ENCODE results near the gene FAIM2.

The FAIM2 gene

GRCh38 chr12:49901026-49901425 is 2.7 kb downstream of the FAIM2 start:
- H3K9me3 ChIP-seq (ENCODE audit: insufficient read depth, low read length) = no peaks in the 10 kb centered on the region
- H3K4me3 ChIP-seq (ENCODE audit: low read length) = no peak overlapping the region
- peaks cover 26% of the 10 kb centered on the region for H3K4me1 ChIP-seq (ENCODE audit: low read length)
- H3K27ac ChIP-seq (ENCODE audit: low read length) = no peak overlapping the region
- no peak overlapping the region; the same call in 1 of the 2 replicates for H2AFZ ChIP-seq (ENCODE audit: low read depth, low read length)
- H3K27me3 ChIP-seq (ENCODE audit: low read depth, low read length) = no peaks in the 10 kb centered on the region
- no peaks in the 10 kb centered on the region for H3K79me2 ChIP-seq (ENCODE audit: low read length)
- TF ChIP-seq, protein P1, sequence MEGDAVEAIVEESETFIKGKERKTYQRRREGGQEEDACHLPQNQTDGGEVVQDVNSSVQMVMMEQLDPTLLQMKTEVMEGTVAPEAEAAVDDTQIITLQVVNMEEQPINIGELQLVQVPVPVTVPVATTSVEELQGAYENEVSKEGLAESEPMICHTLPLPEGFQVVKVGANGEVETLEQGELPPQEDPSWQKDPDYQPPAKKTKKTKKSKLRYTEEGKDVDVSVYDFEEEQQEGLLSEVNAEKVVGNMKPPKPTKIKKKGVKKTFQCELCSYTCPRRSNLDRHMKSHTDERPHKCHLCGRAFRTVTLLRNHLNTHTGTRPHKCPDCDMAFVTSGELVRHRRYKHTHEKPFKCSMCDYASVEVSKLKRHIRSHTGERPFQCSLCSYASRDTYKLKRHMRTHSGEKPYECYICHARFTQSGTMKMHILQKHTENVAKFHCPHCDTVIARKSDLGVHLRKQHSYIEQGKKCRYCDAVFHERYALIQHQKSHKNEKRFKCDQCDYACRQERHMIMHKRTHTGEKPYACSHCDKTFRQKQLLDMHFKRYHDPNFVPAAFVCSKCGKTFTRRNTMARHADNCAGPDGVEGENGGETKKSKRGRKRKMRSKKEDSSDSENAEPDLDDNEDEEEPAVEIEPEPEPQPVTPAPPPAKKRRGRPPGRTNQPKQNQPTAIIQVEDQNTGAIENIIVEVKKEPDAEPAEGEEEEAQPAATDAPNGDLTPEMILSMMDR (IDR thresholded peaks at IDR 0.05; ENCODE audit: low read depth, low read length) = no peak
- TF ChIP-seq EZH2phosphoT487 (IDR thresholded peaks at IDR 0.05; ENCODE audit: low read depth) = no peak
- H4K20me1 ChIP-seq (ENCODE audit: insufficient read depth, low read length) = no peaks in the 10 kb centered on the region
- H3K4me2 ChIP-seq (ENCODE audit: low read length) = no peak overlapping the region
- no peaks in the 10 kb centered on the region for H3K36me3 ChIP-seq (replicated peaks; ENCODE audit: low read depth, low read length)
- H3K9ac ChIP-seq (ENCODE audit: low read length) = no peak overlapping the region

DNA sequence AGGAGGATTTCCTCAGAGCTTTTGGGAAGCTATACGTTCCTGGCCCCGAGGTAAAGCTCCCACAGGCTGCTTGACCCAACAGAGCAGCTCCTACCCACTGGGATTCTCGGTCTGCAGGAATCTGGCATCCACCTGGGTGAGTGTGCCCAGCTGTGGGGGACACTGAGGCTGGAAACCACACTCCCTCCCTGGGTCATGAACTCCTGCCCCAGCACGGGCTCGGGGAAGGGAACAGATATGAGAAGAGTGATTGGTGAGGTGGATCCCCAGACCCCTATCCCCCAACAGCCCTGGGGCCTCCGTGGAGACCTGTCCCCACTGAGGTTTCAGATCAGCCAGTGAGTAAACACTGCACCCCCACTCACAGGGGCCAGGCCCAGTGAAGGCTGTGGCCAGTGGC is 3.3 kb downstream of the FAIM2 start:
- Histone ChIP-seq H3K9ac (ENCODE audit: low read length) (no peak overlapping the region), H3K27me3 (ENCODE audit: low read depth, low read length) (no peaks in the 10 kb centered on the region), H3K4me2 (ENCODE audit: low read length) (no peak overlapping the region), H3K36me3 (replicated peaks; ENCODE audit: low read depth, low read length) (no peaks in the 10 kb centered on the region), H3K4me1 (ENCODE audit: low read length) (peaks cover 31% of the 10 kb centered on the region), H3K79me2 (ENCODE audit: low read length) (no peaks in the 10 kb centered on the region), H2AFZ (ENCODE audit: low read depth, low read length) (no peak overlapping the region), H4K20me1 (ENCODE audit: insufficient read depth, low read length) (no peaks in the 10 kb centered on the region), H3K4me3 (ENCODE audit: low read length) (no peak overlapping the region), H3K27ac (ENCODE audit: low read length) (no peak overlapping the region), H3K9me3 (ENCODE audit: insufficient read depth, low read length) (no peaks in the 10 kb centered on the region)
- no peak for TF ChIP-seq EZH2phosphoT487 (IDR thresholded peaks at IDR 0.05; ENCODE audit: low read depth)
- TF ChIP-seq, protein P1 (IDR thresholded peaks at IDR 0.05; ENCODE audit: low read depth, low read length) = no peak

DNA sequence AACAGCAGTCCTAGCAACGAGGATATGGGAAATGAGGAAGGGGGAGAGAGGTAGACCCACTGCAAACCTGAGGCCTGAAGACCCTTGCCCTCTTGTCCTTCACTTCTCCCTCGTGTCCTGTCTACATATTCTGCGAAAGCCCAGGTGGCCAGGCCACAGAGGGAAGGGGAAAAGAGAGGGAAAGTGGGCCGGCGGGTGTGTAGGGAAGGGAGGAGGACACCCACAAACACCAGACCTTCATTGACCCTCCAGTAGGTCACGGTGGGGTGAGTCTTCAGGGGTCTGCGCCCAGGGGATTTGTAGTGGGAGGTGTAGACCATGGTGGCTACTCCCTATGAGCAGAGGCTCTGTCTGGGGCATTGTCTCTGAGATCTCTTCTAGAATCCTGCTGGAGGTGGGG is 3.8 kb downstream of the FAIM2 start:
- Histone ChIP-seq H3K36me3 (replicated peaks; ENCODE audit: low read depth, low read length) (no peaks in the 10 kb centered on the region), H3K4me1 (ENCODE audit: low read length) (peaks cover 35% of the 10 kb centered on the region), H3K27ac (ENCODE audit: low read length) (no peak overlapping the region), H3K4me2 (ENCODE audit: low read length) (no peak overlapping the region), H3K9me3 (ENCODE audit: insufficient read depth, low read length) (no peaks in the 10 kb centered on the region), H2AFZ (ENCODE audit: low read depth, low read length) (no peak overlapping the region), H3K27me3 (ENCODE audit: low read depth, low read length) (no peaks in the 10 kb centered on the region), H3K4me3 (ENCODE audit: low read length) (no peak overlapping the region), H3K9ac (ENCODE audit: low read length) (no peak overlapping the region), H4K20me1 (ENCODE audit: insufficient read depth, low read length) (no peaks in the 10 kb centered on the region), H3K79me2 (ENCODE audit: low read length) (no peaks in the 10 kb centered on the region)
- TF ChIP-seq, protein P1 (IDR thresholded peaks at IDR 0.05; ENCODE audit: low read depth, low read length) = no peak
- no peak for TF ChIP-seq EZH2phosphoT487 (IDR thresholded peaks at IDR 0.05; ENCODE audit: low read depth)

DNA sequence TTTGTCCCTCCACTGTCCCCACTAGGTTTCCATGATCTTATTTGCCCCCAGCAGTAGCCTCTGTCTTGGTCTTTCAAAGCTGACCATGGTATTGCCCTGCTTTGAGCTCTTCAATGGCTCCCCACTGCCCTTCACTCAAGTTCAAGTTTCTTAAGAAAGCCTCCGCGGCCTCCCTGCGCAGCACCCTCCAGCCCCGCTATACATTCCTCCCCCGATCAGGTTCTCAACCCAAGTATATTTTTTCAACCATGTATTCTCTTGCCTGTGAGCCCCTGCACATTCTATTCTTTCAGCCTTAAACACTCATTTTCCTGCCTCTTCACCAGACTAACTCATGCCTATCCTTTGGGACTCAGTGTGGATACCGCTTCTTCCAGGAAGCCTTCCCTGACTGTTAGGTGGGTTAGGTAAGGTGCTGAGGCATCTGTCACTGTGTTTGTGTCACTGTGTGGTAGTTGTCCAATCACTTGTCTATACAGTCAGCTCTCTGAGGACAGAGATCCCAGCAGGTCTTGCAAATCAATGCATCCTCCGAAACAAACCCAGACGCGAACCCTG is 4.3 kb downstream of the FAIM2 start:
- H3K36me3 ChIP-seq (replicated peaks; ENCODE audit: low read depth, low read length) = no peaks in the 10 kb centered on the region
- H3K9me3 ChIP-seq (ENCODE audit: insufficient read depth, low read length) = no peaks in the 10 kb centered on the region
- TF ChIP-seq EZH2phosphoT487 (IDR thresholded peaks at IDR 0.05; ENCODE audit: low read depth) = no peak
- TF ChIP-seq, protein P1 (IDR thresholded peaks at IDR 0.05; ENCODE audit: low read depth, low read length) = no peak
- no peak overlapping the region for H3K4me3 ChIP-seq (ENCODE audit: low read length)
- H3K27me3 ChIP-seq (ENCODE audit: low read depth, low read length) = no peaks in the 10 kb centered on the region
- H3K27ac ChIP-seq (ENCODE audit: low read length) = no peak overlapping the region
- no peak overlapping the region for H3K9ac ChIP-seq (ENCODE audit: low read length)
- peaks cover 40% of the 10 kb centered on the region for H3K4me1 ChIP-seq (ENCODE audit: low read length)
- H2AFZ ChIP-seq (ENCODE audit: low read depth, low read length) = no peak overlapping the region
- H3K4me2 ChIP-seq (ENCODE audit: low read length) = no peak overlapping the region
- H4K20me1 ChIP-seq (ENCODE audit: insufficient read depth, low read length) = no peaks in the 10 kb centered on the region
- H3K79me2 ChIP-seq (ENCODE audit: low read length) = no peaks in the 10 kb centered on the region

All from OCI-LY3 (cell line).